OCI-LY7 (cell line): Measurements from ENCODE around the gene RBFOX1. TPM values are rescaled to one million over a fixed set of nuclear protein-coding genes. Genes with fewer than 3 reads are reported as not detected.

Experiments used
- BruUV-seq: library from RNA; stranded (reverse); fragments of 400-500 nt; replicated peaks from 2 replicates; lab custom pipeline; 2021; lab: Mats Ljungman, UMichigan
- CTCF ChIA-PET: fragments of 300-600 bp; sonication (Branson Sonifier 250); formaldehyde crosslinking; loops from one replicate; lab custom pipeline; 2022; ENCODE audit warnings: antibody characterized with exemption; ENCODE audit not compliant: unreplicated experiment; lab: Charles Lee
- POLR2A ChIA-PET: fragments of 300-600 bp; sonication (Branson Sonifier 250); formaldehyde crosslinking; loops from one replicate; lab custom pipeline; 2022; ENCODE audit warnings: antibody characterized with exemption; lab: Charles Lee
- DNase-seq: peaks from one replicate; pipeline ENCODE4 v3.0.0-alpha.2; 2015; ENCODE audit warnings: low spot score
- H2AFZ ChIP-seq: fragments of 200-600 bp; sonication (generic), shearing (Covaris generic); 2 replicates; pipeline ENCODE4 v1.6.1; 2014; ENCODE audit warnings: mild to moderate bottlenecking, antibody characterized with exemption, low read length, moderate library complexity
- H3K27ac ChIP-seq: fragments of 200-600 bp; sonication (generic); 2 replicates; pipeline ENCODE4 v1.5.1; 2014; ENCODE audit warnings: mixed run types, low read depth, mild to moderate bottlenecking, moderate library complexity, low read length, inconsistent platforms; ENCODE audit not compliant: poor library complexity, severe bottlenecking
- H3K36me3 ChIP-seq: fragments of 200-600 bp; sonication (generic); 2 replicates; pipeline ENCODE4 v1.6.1; 2014; ENCODE audit warnings: mild to moderate bottlenecking, antibody characterized with exemption, low read length, moderate library complexity, mixed read lengths; ENCODE audit not compliant: insufficient read depth
- H3K4me1 ChIP-seq: fragments of 200-600 bp; sonication (generic); 2 replicates; pipeline ENCODE4 v1.5.1; 2014; ENCODE audit warnings: mild to moderate bottlenecking, low read length; ENCODE audit not compliant: insufficient read depth, poor library complexity, severe bottlenecking
- H3K4me2 ChIP-seq: fragments of 200-600 bp; sonication (generic); 2 replicates; pipeline ENCODE4 v1.6.1; 2014; ENCODE audit warnings: mild to moderate bottlenecking, low read length
- H3K4me3 ChIP-seq: fragments of 200-600 bp; sonication (generic); 2 replicates; pipeline ENCODE4 v1.5.1; 2014; ENCODE audit warnings: mild to moderate bottlenecking, low read depth, low read length; ENCODE audit not compliant: poor library complexity, severe bottlenecking
- H3K79me2 ChIP-seq: fragments of 200-600 bp; sonication (generic); 2 replicates; pipeline ENCODE4 v1.6.1; 2016; ENCODE audit warnings: low read depth, mild to moderate bottlenecking, low read length, moderate library complexity, mixed read lengths; ENCODE audit not compliant: insufficient read depth
- H3K9me2 ChIP-seq: fragments of 200-600 bp; sonication (generic); 2 replicates; pipeline ENCODE4 v1.6.1; 2016; ENCODE audit warnings: mild to moderate bottlenecking, low read length, mixed read lengths; ENCODE audit not compliant: insufficient read depth
- H3K9me3 ChIP-seq: fragments of 200-600 bp; sonication (generic); 2 replicates; pipeline ENCODE4 v1.6.1; 2014; ENCODE audit warnings: mild to moderate bottlenecking, mixed run types, low read length, mixed read lengths
- H4K20me1 ChIP-seq: fragments of 200-600 bp; sonication (generic); 2 replicates; pipeline ENCODE4 v1.6.1; 2014; ENCODE audit warnings: mild to moderate bottlenecking, antibody characterized with exemption, low read length, moderate library complexity, mixed read lengths; ENCODE audit not compliant: insufficient read depth
- EZH2phosphoT487 ChIP-seq: fragments of 200-600 bp; sonication (generic); IDR thresholded peaks from 2 replicates; pipeline ENCODE4 v1.6.1; 2018; ENCODE audit warnings: low read depth, borderline replicate concordance, mild to moderate bottlenecking, mixed run types, antibody characterized with exemption, low read length, moderate library complexity, mixed read lengths
- intact Hi-C: fragments of 100-400 bp; cut with micrococcal nuclease; formaldehyde crosslinking; loops from one replicate; pipeline ENCODE4 v1.10.0; 2022; ENCODE audit not compliant: unreplicated experiment
- total RNA-seq, 2 experiments: library from RNA; depleted of rRNA in 1 of 2; stranded (reverse); fragments of >200 nt in 1 of 2; shearing (Covaris generic) in 1 of 2; gene quantifications; 2 replicates each; pipeline ENCODE4 v1.2.3, GENCODE V29; 2014 to 2022
- TF ChIP-seq, protein P1 (sequence below): fragments of 200-600 bp; sonication (generic); conservative IDR thresholded peaks from 2 replicates; pipeline ENCODE4 v1.5.1; 2014; ENCODE audit warnings: mild to moderate bottlenecking, antibody characterized with exemption, low read length, moderate library complexity, mixed read lengths

RBFOX1 gene
- total RNA-seq, 2 experiments from 2014 or later, result not detected

DNA sequence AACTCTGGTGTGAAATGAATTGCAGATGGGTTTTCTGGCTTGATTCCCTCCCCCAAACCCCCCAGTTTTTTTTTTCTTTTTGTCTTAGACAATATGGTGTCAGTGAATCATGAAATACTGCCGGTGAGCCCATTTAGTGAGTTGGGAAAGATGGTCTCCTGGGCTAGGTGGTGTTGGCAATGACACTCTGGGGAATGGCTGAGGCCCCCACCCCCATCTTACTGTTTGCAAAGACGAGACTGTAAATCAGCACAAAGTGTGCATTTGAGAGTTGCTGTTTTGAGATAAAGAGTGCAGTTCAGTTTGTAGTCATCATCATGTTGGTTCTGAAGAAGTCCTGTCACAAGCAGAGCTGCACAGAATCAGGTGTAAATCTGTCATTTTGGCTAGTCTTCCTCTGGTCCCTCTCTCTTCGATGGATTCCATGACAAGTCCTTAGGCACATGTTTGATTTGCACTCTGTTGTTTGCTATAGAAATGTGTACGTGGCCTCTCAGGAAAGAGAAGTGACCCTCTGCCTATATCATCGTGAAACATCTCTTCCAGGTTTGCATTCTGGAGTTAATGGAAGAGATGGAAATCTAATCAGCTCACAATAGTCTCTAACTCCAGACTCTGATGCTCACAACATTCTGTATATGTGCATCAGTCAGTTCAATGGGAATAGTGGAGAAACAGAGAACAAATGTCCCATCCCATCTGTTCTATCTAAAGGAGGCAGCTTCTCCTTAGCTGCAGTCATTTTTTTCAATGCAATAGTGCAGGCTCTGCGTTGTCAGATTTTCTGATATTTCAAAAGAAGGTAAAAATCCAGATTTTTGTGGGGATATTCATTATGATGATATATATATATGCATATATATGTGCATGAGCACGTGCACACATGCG lies 34.6 kb downstream of the RBFOX1 start:
- BruUV-seq, result no TSS peak
- intact Hi-C loops, result no loop called here
- POLR2A ChIA-PET, result no interaction called here

DNA sequence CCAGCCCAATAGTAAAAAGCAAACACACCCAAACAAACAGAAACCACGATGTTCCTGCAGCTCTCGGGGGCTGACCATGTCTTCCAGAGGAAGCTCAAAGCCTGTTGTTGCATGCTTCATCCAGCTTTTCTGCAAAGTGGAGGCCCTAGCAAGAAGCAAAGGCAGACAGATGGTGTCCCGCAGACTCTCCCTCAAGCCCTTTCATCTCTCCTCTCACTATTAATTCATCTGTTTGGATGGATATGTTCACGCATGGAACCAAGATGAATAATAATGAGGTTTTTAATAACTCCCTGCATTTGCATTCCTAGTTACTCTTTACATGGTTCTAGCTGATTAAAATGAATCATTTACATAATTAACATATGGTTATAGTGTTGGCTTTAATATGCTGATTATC lies 36.6 kb downstream of the RBFOX1 start:
- TF ChIP-seq, protein P1, sequence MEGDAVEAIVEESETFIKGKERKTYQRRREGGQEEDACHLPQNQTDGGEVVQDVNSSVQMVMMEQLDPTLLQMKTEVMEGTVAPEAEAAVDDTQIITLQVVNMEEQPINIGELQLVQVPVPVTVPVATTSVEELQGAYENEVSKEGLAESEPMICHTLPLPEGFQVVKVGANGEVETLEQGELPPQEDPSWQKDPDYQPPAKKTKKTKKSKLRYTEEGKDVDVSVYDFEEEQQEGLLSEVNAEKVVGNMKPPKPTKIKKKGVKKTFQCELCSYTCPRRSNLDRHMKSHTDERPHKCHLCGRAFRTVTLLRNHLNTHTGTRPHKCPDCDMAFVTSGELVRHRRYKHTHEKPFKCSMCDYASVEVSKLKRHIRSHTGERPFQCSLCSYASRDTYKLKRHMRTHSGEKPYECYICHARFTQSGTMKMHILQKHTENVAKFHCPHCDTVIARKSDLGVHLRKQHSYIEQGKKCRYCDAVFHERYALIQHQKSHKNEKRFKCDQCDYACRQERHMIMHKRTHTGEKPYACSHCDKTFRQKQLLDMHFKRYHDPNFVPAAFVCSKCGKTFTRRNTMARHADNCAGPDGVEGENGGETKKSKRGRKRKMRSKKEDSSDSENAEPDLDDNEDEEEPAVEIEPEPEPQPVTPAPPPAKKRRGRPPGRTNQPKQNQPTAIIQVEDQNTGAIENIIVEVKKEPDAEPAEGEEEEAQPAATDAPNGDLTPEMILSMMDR, result no peak
- TF ChIP-seq EZH2phosphoT487, result no peak
- H3K4me2 ChIP-seq, result no peak overlapping the region
- H3K9me3 ChIP-seq, result no peaks in the 10 kb centered on the region
- H3K79me2 ChIP-seq, result no peaks in the 10 kb centered on the region
- no peak for DNase-seq
- H3K36me3 ChIP-seq, result no peaks in the 10 kb centered on the region
- intact Hi-C loops, result no loop called here
- ChIA-PET CTCF (no interaction called here), POLR2A (interaction anchor here (0.5 kb wide), 1 partner anchor 136 kb away, joined by 3 read pairs; no protein-coding TSS in a partner anchor)
- no peak overlapping the region for H2AFZ ChIP-seq
- H3K4me1 ChIP-seq, result no peaks in the 10 kb centered on the region
- H3K9me2 ChIP-seq, result no peaks in the 10 kb centered on the region
- no TSS peak for BruUV-seq
- no peaks in the 10 kb centered on the region for H4K20me1 ChIP-seq
- H3K27ac ChIP-seq, result no peak overlapping the region
- no peak overlapping the region for H3K4me3 ChIP-seq

More for the DNA sequence above, 34.6 kb downstream of the RBFOX1 start:
- Histone ChIP-seq H2AFZ (no peak overlapping the region), H3K9me2 (no peaks in the 10 kb centered on the region), H3K4me1 (no peaks in the 10 kb centered on the region), H3K9me3 (no peaks in the 10 kb centered on the region), H3K36me3 (no peaks in the 10 kb centered on the region), H4K20me1 (no peaks in the 10 kb centered on the region), H3K79me2 (no peaks in the 10 kb centered on the region), H3K27ac (no peak overlapping the region), H3K4me3 (no peak overlapping the region), H3K4me2 (no peak overlapping the region)
- CTCF ChIA-PET, result no interaction called here
- no peak for DNase-seq
- no peak for TF ChIP-seq EZH2phosphoT487
- TF ChIP-seq, protein P1, result no peak

DNA sequence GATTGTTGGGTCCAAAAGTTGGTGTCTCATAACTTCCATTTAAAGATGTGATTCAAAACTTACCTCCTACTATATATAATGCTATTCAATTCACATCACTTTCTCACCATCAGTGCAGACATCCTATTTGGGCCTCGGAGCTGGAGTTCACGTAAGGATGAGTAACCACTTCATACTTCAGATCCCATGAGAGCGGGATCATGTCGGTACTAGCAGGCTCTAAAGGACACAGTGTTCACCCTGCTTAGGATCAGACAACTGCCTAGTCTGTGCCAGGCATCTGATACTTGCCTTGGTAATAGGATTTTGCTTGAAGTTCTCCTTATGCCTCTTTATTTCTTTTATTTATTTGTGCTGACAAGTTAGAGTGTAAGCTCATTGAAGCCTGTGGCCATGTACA lies 39.5 kb downstream of the RBFOX1 start:
- ChIA-PET POLR2A (no interaction called here), CTCF (no interaction called here)
- Histone ChIP-seq H4K20me1 (no peaks in the 10 kb centered on the region), H3K9me2 (no peaks in the 10 kb centered on the region), H3K36me3 (no peaks in the 10 kb centered on the region), H3K4me3 (no peak overlapping the region), H3K4me1 (no peaks in the 10 kb centered on the region), H3K79me2 (no peaks in the 10 kb centered on the region), H2AFZ (no peak overlapping the region), H3K27ac (no peak overlapping the region), H3K4me2 (no peak overlapping the region), H3K9me3 (no peaks in the 10 kb centered on the region)
- TF ChIP-seq, protein P1, result no peak
- TF ChIP-seq EZH2phosphoT487, result no peak
- no TSS peak for BruUV-seq
- DNase-seq, result no peak
- intact Hi-C loops, result no loop called here
